NCI-H2107 (cell line): ENCODE measurements around the gene AUH.
A peak's percentile ranks its signal among the peaks of the same experiment; 100 is the strongest.

Experiments
- DNase-seq: peaks from one replicate; lab custom pipeline; 2025; lab: John Stamatoyannopoulos, UW

The AUH gene

DNA sequence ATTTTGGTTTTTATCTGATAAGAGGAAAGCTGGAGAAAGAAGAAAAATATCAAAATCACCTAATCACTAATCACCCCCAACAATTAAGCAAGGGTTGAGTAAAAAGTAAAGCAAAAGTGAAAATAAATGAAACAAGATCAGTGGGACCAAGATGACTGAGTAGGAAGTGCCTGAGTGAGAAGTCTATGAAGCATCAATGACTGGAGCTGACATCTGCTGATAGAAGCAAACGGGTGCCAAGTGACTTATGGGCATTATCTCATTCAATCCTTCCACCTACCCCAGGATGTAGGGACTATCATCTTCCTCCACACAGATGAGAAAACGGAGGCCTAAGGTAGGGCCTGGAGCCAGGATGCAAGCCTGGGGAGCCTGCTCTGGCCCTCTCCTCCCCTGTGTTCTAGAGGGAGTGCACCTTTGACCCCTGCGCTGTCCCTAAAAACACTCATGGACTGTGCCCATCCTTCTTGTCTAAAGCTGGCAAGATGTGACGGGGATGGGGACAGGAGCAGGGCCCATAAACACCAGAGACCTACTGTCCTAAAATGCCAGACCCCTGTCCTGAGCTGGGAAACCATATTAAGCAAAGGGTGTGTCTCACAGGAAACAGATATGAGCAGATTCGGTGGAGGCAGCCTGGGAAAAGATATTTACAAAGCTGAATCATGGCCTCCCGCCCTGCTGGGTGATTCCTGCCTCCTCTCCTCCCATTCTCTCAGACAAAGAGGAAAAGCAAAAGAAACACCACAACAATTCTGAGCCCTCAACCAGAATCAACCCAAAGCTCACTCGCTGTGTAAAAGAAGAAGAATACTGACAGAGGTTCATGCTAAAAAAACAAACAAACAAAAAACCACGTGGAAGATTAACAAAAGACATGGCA, 116.0 kb downstream of the AUH start:
- no peak for DNase-seq

DNA sequence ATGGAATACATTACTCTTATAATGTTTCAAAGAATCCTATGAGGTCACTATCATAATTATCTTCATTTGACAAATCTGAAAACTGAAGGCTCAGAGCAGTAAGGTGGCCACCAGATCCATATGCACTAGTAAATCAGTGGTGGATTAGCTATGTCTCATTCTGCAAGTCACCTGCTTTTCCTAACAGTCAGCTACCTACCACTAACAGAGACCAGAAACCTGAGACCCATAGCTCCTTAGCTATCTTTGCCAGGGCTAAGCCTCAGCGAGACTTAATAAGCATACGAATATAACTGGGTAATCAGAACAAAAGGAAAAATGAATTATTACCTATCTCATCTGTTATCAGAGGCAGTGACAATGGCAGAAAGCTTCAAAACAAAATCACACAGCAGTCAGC, 118.7 kb downstream of the AUH start:
- DNase-seq, result peak; percentile 9

- DNase-seq, result no peak
These were observed 119.8 kb downstream of the AUH start for GRCh38 chr9:91241909-91242308.

DNA sequence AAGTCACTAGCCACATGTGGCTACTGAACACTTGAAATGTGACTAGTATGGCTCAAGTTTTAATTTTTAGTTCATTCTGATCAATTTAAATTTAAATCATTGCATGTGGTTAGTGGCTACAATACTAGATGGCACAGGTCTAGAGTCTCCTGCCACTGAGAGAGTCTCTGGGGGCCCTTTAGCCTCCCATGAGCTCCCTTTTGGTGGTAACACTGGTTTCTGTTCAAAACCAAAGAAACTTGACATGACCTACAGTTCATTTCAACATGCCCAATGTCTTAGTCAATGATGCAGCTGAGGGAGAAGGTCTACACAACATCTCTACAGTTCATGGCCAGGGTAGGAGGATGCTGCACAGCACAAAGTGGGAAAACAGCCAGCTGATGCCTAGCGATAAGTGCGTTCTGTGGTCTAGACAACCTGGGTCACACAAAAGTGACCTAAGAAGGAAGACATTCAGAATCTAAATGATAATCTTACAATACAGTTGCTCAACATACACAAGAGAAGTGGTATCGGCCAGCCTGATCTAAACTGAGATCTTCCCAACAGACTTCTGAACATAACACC, 121.0 kb downstream of the AUH start:
- no peak for DNase-seq

- no peak for DNase-seq
These were observed 122.2 kb downstream of the AUH start for GRCh38 chr9:91239367-91240111.

GRCh38 chr9:91234523-91234922, 127.2 kb downstream of the AUH start:
- no peak for DNase-seq

- DNase-seq, result no peak
These were observed 130.1 kb downstream of the AUH start for GRCh38 chr9:91231619-91232018.

GRCh38 chr9:91223000-91223399, 138.7 kb downstream of the AUH start:
- no peak for DNase-seq

DNA sequence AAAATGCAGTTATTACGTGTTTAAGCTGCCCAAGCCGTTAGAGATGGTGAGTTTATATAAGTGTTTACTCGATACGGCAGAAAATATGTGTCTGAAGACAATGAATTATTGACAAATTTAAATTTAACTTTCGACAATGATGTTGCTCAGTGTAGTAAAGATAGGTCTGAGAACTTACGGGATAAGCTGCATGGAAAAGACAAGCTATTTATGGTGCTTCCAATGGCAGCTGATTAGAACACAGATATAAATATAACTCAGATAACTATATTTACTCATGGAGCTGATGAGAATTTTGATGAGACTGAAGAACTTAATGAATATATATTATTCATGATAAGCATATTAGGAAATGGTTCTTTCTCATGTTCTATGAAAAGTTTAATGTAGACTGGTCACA, 139.3 kb downstream of the AUH start:
- DNase-seq, result no peak

DNA sequence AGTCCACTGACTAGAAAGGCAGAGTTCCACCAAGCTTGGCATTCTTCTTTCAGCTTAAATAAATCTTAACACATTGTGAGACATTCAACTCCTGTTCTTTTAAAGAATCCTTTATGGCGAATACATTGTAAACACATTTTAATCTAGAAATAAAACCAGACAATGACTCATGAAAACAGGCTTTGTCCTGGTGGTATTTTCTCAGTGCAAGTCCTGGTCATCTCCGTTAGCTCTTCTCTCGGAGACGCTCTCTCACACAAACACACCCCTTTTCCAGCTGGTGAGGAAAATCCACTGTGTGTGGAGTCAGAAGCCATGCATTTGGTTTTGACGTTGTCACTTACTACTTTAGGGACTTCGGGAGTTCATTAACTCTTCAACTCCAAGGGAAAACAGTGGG, 140.4 kb downstream of the AUH start:
- DNase-seq, result no peak

GRCh38 chr9:91220491-91221135, 141.1 kb downstream of the AUH start:
- no peak for DNase-seq

DNA sequence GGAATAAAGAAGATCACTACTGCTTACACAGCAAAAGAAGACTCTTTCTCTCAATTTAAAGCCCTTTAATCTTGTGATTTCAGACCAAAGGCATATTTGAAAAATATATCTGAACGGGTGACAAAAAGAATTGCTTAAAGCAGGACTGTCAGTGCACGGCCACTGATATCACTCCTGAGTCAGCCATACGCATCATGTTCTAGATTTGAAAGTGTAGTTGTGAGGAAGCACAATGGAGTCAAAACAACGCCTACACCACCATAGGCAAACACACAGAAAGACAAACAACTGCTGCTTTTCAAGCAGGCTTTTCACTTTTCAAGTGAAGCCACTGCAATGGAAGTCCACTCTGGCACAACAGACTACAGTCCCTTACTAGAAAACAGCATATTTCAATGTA, 141.7 kb downstream of the AUH start:
- no peak for DNase-seq

- DNase-seq, result no peak
These were observed 142.2 kb downstream of the AUH start for GRCh38 chr9:91219557-91219956.

DNA sequence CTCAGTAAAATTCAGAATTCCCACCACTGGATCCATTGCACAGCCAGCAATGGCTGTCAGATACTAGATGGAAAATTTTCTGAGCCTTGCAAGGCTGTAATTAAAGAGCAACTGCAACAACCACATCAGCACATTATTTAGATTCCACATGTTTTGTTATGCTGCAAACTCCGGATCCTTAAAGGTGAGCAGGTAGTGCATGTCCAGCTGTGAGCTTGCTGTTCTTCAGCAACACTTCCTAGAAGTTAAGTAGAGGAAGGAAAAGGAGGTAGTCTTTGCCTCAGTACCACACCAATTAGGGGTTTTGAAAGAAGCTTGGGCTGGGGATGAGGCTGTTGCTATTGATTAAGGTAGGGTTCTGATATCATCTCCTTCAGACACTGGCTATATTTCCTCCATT, 144.3 kb downstream of the AUH start:
- DNase-seq, result no peak

DNA sequence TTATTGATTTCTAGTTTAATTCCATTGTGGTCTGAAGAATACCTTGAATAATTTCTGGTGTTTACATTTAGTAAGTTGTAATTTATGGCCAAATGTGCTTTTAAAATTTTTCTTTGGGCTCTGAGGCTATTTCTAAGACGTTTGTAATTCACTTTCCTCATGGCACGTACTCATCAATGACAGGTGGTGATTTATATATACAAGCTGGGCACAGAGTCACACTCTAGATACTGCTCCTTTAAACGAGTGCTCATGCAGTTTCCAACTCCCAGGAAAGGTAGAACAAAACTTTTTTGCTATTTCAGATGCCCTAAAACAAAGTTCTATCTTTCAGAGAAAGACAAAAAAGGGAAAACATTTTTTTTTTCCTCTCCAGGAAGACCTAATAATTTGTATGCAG, 146.9 kb downstream of the AUH start:
- no peak for DNase-seq

DNA sequence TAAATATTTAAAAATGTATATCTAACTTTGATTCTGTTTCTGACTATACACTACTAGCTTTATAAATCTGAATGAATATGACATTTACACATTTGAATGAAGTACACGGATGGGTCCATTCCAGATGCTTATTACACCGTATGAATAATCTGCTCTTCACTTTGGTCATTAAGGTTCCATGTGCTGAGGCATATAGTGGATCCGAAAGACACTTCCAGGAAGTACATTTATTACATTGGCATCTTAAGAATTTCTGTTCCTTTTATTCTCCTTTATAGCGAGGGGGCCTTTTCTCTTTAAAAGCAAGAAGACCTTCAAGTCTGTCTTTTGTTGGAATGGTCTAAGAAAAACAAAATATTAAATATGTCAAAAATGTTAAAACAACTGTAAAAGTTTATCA, 147.6 kb downstream of the AUH start:
- no peak for DNase-seq

DNA sequence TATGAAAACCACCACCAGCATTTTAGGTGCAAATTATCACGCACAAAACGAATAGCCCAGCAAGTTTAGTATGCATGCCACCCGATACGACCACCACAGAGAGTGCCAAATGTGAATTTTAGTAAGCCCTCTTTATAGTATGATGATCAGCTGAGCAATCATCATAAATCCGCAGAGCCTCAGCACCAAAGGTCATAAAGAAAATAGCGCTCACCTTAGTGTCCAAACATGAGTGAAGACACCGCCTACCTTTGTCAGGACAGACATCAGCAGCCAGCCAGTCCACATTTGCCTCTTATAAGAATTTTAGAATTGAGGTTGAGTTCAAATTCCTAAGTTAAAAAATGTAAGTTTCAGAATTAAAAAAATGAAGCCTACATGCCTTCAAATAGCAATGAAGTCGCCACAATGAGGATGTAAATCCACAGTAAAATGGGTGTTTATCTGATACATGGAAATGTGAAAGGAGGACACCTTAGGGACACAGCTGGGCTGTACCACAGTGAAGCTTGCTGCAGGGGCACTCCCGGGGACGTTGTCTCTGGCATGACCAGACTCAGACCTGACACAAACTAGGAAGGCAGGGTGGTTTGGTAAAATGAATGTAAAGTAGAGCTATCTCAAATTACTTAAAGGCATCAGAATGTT, 149.0 kb downstream of the AUH start:
- DNase-seq, result no peak

GRCh38 chr9:91211919-91212318, 149.8 kb downstream of the AUH start:
- no peak for DNase-seq

- DNase-seq, result no peak
These were observed 150.3 kb downstream of the AUH start for GRCh38 chr9:91211414-91211813.

DNA sequence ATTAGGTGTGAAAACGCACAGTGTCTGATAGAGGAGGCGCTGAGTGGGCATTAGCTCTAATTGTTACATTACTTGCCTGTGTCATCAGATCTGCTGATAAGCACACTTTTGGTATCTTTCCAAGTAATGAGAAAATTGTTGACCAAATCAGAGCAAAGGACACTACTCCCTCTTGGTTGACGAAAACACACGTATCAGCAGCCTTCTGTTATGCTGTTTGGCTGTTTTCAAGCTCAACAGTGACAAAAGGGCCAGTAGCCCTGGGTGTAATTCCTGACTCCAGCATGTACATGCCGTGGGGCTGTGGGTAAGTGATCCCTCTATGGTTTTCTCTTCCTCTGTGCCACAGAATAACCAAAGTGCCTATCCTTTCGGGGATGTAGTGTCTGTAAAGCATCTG, 151.4 kb downstream of the AUH start:
- no peak for DNase-seq

GRCh38 chr9:91208837-91209236, 152.9 kb downstream of the AUH start:
- no peak for DNase-seq

- no peak for DNase-seq
These were observed 153.3 kb downstream of the AUH start for GRCh38 chr9:91208419-91208745.
